GM12874 (cell line): ENCODE data around the gene RAP1GDS1.

Experiments
- TF ChIP-seq, protein P1 (sequence below): IDR thresholded peaks from 2 replicates; pipeline ENCODE4 v1.5.1; 2011; ENCODE audit warnings: low read depth, mild to moderate bottlenecking, control low read depth, low read length, moderate library complexity; ENCODE audit not compliant: insufficient read depth

Gene RAP1GDS1

DNA sequence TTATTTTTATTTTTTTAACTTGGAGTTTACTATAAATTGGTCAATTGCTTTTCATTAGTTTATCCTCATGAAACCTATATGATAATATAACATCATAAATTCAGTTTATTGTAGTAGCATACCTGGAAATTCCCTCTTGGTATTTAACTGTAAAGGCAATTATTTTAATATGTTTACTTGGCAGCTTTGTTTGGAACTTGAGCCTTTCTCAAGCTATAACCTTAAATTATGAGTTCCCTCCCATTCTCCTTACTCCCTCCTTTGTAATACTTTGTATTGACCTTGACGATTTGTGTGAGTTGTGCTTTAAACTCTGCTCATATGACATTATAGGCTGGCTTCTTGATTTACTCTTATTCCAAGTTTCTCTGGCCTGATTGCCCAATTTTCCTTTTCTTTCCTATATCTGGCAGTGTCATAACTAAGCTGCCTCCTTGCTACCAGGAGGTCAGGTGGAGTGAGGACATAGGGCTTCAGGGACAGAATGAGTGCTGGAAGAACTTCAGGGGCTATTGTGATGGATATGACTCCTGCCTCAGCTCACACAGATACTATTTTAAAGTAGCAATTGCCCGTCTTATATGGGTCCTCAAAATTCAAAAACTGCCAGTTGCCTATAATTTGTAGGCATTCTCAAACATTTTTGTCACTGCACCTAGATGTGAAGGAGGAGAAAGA, 77.7 kb downstream of the RAP1GDS1 start:
- TF ChIP-seq, protein P1, sequence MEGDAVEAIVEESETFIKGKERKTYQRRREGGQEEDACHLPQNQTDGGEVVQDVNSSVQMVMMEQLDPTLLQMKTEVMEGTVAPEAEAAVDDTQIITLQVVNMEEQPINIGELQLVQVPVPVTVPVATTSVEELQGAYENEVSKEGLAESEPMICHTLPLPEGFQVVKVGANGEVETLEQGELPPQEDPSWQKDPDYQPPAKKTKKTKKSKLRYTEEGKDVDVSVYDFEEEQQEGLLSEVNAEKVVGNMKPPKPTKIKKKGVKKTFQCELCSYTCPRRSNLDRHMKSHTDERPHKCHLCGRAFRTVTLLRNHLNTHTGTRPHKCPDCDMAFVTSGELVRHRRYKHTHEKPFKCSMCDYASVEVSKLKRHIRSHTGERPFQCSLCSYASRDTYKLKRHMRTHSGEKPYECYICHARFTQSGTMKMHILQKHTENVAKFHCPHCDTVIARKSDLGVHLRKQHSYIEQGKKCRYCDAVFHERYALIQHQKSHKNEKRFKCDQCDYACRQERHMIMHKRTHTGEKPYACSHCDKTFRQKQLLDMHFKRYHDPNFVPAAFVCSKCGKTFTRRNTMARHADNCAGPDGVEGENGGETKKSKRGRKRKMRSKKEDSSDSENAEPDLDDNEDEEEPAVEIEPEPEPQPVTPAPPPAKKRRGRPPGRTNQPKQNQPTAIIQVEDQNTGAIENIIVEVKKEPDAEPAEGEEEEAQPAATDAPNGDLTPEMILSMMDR = no peak

DNA sequence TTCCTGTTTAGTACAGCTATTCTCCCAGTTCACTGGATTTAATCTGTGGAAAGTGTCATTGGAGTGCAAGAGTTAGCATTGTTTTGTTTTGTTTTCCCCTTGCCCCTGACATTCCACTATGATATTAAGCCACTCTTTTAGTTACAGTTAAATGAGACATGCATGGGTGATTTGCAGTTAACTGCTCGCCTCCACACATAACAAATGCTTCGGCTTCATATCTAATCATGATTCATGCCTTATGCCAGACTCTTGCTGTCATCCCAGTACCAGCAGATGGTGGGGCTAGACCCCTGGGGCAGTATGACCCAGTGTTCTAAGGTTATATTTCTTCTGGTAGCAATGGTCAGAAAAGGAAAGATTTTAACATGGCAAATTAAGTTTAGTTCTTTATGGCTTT, 80.1 kb downstream of the RAP1GDS1 start:
- TF ChIP-seq, protein P1 = no peak

DNA sequence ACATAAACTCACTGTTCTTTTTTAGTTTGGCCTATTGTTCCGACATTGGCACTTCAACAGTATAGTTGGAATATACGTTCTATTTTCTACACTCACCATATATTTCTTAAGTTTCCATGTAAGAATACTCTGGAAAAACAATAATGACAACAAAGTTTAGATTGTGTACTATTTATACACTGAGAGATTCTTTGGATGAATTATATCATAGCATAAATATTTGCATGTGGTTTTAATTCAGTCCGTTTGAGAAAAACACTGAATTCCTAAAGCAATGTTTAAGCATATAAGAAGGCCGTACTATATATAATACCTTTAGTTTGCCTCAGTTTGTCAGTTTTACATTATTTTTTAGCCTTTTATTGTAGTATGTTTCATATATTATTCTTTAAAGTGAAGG, 82.4 kb downstream of the RAP1GDS1 start:
- TF ChIP-seq, protein P1 = no peak

DNA sequence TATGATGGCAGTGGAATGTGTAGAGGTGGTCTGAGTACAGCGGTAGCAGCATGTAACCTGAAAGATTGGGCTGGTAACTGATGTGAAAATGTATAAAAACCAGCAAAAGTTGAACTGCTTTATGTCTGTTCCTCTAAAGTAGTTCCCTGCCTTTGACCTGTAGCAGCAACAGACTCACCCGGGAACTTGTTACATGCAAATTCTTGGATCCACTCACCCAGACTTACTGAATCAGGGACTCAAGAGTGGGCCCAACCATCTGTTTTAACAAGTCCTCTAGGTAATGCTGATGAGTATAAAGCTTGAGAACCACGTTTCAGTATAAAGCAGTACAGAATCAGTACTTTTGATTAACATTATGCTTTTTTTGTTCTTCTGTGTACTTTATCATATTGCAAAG, 84.7 kb downstream of the RAP1GDS1 start:
- TF ChIP-seq, protein P1 = no peak

DNA sequence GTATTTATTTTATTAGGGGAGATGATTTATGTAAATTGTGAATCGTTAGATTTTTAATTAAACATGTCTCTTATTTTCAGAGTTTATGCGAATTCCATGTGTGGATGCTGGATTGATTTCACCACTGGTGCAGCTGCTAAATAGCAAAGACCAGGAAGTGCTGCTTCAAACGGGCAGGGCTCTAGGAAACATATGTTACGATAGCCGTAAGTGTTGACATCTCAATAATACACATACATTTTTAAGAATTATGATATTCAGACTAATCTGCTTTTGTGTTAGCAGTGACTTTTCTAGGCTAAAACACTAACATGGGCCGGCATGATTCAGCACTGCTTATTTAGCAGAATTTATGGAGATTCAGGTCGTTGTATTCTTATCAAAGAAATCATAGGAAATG, 91.2 kb downstream of the RAP1GDS1 start:
- TF ChIP-seq, protein P1 = no peak

DNA sequence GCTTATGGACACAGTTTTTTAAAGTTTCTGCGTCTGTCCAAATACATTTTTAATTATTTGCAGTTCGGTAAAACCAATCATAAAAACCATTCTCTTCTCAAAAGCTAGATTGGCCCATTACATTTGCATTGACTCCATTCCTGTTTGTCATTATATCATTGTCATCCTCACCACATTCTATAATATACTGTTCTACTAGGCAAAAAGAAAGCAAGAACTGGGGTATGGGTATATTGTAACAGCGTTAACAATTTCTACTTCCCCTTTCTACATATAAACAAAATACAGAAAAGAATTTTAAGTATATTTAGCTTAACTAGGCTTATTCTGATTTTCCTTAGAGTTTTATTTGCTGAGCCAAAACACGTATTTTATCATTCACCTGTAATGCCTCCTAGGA, 91.8 kb downstream of the RAP1GDS1 start:
- TF ChIP-seq, protein P1 = no peak

DNA sequence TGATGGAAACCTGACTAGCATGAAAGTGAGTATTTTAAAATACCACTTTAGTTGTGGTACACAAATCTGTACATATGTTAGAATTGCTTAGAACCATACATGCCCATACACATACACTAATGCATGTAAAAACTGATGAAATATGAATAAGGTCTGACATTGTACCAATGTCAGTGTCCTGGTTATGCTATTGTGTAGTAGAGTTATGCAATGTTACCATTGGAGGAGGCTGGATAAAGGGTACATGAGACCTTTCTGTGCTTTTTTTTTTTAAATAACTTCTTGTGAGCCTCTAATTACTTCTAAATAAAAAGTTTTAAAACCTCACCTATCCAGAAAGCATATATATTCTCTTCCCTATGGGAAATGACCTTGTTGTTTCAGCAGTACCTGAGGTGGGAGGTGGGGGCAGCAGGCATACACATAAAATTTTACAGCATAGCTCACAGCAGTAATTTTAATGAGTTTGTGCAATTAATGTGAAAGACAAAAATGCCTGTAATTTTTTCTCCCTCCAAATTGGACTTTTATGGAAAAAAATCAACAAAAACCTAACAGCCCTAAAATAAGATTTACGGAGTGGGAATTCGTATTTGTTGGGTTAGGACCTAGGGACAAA, 97.6 kb downstream of the RAP1GDS1 start:
- TF ChIP-seq, protein P1 = no peak
